Measurements from ENCODE around the gene APBA3.

GRCh38 chr19:3776479-3777040 is 15.1 kb upstream of the APBA3 start:
- TF ChIP-seq EZH2 (optimal IDR thresholded peaks at IDR 0.05; ENCODE audit: low read depth, low read length) = no peak
- TF ChIP-seq, protein P1, sequence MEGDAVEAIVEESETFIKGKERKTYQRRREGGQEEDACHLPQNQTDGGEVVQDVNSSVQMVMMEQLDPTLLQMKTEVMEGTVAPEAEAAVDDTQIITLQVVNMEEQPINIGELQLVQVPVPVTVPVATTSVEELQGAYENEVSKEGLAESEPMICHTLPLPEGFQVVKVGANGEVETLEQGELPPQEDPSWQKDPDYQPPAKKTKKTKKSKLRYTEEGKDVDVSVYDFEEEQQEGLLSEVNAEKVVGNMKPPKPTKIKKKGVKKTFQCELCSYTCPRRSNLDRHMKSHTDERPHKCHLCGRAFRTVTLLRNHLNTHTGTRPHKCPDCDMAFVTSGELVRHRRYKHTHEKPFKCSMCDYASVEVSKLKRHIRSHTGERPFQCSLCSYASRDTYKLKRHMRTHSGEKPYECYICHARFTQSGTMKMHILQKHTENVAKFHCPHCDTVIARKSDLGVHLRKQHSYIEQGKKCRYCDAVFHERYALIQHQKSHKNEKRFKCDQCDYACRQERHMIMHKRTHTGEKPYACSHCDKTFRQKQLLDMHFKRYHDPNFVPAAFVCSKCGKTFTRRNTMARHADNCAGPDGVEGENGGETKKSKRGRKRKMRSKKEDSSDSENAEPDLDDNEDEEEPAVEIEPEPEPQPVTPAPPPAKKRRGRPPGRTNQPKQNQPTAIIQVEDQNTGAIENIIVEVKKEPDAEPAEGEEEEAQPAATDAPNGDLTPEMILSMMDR (IDR thresholded peaks at IDR 0.05; ENCODE audit: low read length) = no peak

Measured in MM.1S (cell line).